ENCODE results near the gene ZBTB21.
A peak's percentile ranks its signal among the peaks of the same experiment; 100 is the strongest.
"Not testable (repeated sequence)": the region's sequence is repeated elsewhere in the genome, so short reads cannot be mapped to it uniquely, and the experiment has no call there.

Gene ZBTB21

DNA sequence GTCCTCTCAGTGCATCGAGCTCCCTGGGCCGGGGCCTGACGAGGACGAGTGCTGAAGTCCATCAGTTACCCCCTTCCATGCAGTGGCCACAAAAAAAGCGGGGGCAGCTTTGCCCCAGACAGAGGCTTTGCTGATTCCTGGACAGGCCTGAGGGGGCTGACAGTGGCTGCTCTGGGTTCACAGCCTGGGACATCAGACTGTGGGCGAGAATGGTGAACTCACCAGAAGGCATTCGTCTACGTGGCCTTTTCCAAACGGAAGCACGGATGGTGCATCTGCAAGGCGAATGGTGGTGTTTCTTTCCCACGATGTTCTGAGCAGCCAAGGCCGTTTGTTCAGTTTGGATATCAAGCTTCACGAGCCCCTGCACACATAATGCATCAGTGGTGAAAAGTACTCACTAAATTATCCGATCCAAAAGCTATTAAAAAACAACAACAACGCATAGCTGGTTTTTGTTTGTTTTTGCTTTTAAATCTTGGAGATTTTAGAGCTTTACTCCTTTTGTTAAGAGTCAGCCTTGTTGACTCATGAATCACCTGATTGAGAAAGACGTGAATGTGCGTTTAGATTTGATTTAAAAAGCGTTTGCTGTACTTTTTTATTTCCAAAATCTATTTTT, 6.3 kb upstream of the ZBTB21 start:
- no peak for DNase-seq

DNA sequence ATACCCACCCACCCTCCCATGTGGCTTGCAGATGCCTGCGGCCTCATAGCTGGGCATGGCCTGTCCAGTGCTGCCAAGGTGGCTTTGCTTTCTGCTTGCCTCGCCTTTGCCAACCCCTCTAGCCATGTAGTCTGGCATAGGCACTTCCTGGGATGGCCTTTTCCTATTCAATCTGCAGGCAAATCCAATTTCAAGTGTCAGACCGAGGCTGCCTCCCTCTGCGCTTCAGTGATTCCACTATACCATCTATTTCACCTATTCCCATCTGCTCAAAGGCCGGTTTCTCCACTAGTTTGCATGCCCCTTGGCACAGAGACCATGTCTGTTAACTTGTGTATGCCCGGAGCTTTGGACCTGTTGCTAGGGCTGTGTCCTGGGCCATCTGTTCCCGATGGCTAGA, 3.8 kb upstream of the ZBTB21 start:
- no peak for DNase-seq

DNA sequence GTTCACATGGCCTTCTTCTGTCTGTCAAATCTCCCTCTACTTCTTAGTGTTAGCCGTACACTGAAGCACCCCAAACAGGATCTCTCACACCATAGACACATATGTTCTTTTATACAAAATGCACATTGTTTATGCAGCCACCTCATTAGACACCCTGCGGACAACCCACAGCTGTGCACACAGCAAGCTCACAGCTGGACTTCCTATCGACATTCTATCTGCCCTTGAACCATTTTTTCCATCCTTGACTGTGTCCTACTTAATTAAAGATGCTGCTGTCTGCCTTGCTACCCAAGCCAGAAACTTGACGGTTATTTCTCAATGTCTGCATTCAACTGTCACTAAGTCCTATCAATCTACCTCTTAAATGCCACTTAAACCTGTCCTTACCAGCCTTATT, 3.2 kb upstream of the ZBTB21 start:
- DNase-seq = no peak

DNA sequence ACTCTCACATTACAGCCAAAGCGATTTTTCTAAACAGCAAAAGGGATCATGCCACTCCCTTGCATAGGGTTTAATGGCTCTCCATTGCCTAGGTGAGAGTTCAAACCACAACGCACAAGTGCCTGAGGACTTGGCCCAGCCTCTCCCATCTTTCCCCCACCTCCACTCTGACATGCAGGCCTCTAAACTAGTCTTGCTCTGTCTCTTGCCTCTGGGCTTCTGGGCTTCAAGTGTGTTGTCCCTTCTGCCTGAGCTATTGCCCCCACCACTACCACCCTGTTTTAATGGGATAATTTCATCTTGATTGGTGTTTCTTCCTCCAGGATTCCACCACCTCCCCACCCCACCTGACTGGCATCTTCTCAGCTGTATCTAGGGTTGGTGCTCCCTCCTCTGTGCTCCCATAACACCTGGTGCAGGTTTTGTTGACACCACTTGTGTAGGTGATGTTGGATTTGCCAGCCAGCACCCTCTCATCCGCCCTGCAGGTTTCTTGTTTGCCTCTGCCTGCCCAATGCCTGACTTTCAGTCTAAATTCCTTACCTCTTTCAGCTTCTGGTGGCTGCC, 2.7 kb upstream of the ZBTB21 start:
- DNase-seq = no peak

DNA sequence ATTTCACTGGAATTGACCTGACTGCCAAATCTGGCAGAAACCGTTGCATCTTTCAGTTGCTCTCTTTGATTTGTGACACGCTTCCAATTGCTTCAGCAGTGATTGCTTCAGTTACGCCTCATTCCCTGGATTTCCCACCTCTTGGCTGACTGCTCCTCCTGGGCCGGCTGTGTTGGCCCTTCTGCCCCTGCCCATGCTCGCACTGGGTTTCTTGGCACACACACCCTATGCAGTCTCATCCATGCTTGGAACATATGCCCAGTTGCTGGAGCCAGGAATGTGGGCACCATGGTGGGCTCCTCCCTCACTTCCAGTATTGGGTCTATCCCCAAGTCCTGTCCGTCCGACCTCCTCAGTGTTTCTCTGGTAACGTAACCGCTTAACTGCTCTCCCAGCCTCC, 2.2 kb upstream of the ZBTB21 start:
- no peak for DNase-seq

DNA sequence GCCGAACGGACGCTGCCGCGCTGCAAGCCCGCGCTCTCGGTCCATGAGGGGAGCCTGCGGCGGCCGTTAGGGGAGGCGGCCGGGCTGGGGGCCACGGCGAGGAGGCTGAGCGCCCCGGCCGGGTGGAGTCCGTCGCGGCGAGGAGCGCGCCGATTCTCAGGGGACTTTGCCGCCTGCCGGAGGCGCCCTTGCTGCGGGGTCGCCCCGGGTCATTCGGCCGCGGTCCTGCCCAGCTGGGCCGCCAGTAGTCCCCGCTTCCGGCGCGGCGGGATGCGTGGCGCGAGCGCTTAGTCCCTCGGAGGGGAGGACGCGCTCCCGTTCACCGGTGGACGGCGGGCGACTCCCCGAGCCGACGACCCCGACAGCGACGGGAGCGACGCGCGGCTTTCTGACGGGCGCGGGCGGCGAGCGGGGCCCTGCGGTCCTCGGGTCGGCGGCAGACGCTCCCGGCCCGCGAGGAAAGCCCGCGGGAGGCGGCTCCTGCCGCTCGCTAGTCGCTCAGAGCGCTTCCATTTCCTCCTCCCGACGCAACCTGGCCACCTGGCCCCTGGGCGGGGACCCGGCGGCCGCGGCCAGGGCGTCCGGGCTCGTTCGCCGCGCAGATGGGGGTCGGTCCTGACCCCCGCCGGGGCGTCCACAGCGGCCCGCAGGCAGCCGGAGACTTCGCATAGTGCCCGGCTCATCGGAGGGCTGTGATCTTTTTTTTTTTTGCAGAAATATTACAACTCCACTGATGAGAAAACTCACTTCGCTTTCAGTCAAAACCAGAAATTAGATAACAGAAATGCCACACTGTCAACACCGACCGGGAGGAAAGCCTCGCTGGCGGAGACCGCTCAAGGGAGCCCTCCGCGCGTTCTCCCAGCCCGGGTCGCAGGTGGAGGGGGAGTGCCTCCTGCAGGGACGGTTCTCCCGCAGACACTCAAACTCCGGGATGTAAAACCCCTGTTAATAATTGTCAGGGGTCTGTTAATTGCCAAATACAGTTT, 641 bp upstream of the ZBTB21 start:
- peak; percentile 52 for DNase-seq

DNA sequence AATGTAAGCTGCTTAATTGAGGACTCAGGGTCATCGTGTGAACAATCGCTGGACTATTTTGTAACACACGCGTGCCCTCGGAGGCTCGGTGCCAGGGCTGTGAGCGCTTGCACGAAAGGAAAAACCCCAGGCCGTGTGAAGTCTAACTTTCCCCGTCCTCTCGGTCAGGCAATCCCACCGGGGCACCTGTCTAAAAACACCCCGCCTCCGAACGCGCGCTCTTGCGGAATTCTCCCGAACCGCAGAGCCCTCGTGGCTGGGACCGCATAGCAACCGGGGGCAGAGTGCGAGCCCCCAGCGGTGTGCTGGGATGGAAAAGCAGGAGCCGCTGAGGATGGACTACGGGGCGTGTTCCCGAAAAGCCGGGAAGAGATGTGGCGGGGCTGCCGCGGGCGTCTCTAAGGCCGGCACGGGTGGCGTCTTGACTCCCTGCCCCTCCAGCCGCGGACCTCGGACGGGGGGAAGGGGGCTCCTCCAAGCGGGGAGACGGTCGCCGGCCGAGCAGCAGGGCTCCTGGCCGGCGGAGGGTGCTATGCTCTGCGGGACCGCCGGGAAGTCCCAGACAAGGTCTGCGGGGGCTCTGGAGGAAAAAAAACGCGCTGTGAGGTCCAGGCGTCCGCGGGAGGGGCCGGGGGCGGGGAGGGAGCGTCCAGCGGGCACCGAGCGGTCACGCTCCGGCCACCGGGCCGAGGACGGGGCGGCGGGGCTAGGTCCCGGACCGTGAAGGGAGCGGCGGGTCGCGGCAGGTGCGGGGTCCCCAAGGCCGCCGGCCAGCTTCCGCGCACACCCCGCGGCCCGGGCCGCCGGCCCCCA, 936 bp downstream of the ZBTB21 start:
- DNase-seq = peak; percentile 81

DNA sequence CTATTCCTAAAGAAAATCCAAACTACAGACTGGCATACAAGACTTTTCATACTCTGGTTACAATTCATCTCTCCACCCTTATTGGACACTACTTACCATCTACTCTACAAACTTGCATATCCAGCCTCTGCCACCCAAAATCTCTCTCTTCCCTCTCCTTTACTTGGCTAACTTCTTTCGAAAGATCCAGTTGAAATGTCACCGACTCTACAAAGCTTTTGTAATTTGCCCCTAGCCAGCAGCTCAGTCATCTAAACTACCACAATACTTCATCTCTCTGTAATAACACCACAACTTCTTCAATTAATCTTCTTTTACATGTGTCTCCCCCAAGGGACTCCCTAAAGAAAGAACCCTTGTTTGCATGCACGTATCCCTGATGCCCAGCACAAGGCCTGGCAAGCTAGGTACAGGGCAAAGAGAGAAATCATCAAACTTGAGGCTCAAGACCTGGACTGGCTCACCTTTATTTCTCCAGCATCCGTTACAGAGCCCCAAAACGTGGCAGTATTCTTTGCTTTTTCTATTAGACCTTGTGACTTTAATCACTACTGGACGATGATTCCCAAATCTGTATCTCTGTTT, 2.7 kb downstream of the ZBTB21 start:
- DNase-seq = no peak

DNA sequence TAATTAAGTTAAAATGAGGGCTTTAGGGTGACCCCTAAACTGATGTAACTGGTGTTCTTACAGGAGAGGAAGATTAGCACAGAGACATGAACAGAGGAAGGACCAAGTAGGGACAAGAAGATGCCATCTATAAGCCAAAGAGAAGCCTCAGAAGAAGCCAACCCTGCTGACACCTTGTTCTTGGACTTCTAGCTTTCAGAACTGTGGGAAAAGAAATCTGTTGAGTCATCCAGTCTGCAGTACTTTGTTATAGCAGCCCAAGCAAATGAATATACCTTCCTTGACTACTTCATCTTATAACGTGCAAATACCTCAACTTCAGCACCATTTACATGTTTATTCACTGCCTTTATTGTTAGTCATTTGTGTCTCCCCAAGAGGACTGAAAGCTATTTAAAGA, 3.4 kb downstream of the ZBTB21 start:
- no peak for DNase-seq

DNA sequence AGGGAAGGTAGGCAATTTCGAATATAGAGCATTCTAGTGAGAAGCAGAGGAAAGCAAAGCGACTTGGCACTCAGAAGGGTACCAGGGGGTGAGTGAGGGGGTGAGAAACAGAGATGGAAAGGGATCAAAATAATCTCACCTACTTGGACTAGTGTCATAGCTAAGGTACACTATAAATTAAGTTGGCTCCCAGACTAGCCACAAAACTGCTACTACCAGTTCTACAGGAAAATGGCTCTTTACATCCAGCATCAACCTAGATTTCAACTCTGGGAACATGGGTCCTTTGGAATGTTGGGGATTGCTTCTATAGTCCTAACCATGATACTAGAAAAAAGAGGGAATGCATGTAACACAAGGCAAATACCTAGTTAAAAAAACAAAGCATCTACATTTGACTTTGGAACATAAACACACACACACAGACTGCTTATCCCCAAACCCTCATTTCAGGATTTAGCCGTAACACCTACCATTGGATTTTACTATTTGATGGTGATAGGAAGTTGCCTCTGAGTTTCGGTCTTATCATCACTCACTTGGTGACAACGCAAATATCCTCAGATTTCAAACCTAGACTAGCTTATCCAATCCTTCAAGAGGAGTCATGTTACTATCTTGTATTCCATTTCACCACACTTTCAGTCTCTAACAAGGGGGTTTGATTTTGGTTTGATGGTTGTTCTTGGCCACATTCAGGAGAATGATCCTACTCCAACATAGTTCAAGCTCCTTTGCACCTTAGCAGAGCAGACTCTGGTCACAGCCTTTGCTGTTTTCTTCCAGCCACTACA, 5.6 kb downstream of the ZBTB21 start:
- DNase-seq = no peak

DNA sequence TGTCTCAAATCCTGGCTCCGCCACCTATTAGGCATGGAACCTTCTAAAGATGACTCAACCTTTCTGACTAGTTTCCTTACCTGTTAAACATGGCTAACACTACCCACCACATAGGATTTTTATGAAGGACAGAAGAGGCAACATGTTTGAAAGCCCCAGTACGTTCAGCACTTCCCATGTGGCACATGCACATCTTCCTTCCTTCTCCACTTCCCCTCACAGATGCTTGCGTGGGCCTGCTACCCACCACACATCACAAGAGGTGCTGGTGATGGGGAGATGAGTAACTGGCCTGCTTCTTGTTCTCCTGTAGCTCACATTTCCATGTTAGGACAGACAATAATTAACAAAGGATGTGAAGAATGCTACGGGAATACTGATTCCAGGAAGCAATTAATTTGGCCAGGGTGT, 7.1 kb downstream of the ZBTB21 start:
- peak; percentile 58 for DNase-seq

DNA sequence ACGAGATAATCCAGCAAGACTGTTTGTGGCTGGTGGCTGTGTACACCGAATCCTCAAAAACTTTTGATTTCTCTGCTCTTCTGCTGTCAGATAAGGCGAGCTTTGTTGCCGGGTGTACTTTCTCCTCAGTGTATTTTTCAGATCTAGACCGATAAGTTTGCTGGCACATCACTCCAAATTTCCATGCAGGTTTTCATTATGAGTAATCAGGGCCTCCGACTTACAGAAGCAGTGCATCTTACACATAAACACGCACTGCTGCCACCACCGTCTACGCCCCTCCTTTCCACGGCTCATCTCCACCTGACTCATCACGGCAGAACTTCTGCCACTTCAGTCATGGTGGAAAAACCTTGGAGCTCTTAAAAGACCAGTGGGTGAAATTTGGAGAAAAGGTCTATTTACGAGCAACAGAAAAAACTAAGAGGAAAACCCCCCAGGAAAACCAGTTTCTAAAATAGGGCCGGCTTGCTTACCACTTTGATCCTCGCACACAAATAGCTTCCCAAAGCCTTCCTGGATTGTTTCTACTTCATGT, 7.7 kb downstream of the ZBTB21 start:
- DNase-seq = peak; percentile 88

DNA sequence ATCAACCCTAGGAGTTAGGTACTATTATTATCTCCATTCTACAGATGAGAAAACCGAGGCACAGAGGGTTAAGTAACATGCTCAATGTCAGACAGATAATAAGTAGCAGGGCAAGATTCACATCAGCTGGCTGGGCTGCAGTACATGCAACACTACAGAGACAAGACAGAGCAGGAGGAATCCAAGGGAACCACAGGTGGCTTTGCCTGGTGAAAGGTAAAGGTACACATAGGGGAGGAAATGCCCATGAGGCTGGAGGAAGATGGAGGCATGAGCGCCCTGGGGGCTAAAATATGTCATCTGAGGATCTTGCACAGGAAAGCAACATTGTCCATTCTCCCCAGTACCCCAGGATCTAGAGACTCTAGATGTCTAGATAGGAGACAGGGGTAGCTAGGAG, 8.4 kb downstream of the ZBTB21 start:
- no peak for DNase-seq

DNA sequence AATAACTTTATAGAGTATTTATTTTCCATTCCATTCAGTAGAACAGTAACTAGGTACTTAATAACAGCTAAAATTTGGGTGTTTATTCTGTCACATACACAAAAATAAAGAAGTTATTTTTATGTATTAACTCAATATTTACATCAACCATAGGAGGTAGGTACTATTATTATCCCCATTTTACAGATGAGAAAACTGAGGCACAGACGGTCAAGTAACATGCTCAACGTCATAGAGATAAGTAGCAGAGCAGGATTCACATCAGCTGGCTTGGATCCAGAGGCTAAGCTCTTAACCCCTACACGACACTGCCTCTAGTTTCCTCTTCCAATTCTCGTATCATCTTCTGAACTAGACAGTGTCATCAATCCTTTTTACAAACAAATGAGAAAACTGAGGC, 9.3 kb downstream of the ZBTB21 start:
- no peak for DNase-seq

DNA sequence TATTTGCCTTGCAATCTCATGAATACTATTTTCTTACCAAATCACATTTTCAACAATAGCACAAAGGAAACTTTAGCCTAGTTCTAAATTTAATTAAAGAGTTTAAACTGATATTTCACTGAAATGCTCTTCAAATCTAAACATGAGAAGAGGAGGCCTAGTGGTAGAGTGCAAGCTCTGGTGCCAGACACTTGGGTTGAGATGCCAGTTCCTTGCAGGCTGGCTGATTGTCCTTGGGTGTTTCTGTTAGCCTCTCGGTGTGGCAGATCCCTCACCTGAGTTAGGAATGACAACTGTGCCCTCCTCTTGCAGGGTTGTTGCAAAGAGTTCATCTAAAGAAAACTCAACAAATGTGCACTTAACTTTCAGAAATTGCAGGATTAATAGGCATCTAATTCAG, 12.5 kb downstream of the ZBTB21 start:
- DNase-seq = no peak

DNA sequence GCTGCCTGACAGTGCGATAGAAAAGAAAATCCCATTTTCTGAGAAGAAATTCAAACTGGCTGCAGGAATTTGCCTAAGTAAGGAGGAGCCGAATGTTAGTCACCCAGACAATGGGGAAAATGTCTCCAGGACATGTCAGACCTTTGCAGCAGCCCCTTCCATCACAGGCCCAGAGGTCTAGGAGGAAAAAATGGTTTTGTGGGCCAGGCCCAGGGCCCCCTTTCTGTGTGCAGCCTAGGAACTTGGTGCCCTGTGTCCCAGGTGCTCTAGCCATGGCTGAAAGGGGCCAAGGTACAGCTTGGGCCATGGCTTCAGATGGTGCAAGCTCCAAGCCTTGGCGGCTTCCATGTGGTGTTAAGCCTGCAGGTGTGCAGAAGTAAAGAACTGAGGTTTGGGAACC, 14.6 kb downstream of the ZBTB21 start:
- DNase-seq = no peak

DNA sequence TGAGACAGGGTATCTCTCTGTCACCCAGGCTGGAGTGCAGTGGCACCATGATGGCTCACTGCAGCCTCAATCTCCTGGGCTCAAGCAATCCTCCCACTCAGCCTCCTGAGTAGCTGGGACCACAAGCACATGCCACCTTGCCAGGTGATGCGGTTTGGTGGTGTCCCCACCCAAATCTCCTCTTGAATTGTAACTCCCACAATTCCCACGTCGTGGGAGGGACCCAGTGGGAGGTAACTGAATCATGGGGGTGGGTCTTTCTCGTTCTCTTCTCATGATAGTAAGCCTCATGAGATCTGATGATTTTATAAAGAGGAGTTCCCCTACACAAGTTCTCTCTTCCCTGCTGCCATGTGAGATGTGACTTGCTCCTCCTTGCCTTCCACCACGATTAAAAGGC, 15.5 kb downstream of the ZBTB21 start:
- not testable (repeated sequence) for DNase-seq

DNA sequence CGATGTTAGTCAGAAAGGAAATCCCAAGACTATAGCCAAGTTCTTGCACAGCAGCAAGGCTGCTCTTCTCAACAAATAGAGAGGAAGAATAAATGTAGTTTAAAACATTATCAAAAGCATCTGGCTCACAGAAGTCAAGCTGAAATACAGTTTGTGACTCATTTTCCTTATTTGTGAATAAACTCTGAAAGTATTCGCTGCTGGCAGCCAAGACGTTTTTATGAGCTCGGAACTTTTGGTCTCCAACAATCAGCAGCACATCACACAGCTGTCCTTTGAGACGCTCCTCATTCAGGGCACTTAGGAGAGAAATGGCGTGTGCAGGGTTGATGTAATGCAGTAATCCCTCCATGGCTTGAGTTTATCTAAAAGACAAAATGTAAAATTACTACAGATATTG, 16.4 kb downstream of the ZBTB21 start:
- no peak for DNase-seq

DNA sequence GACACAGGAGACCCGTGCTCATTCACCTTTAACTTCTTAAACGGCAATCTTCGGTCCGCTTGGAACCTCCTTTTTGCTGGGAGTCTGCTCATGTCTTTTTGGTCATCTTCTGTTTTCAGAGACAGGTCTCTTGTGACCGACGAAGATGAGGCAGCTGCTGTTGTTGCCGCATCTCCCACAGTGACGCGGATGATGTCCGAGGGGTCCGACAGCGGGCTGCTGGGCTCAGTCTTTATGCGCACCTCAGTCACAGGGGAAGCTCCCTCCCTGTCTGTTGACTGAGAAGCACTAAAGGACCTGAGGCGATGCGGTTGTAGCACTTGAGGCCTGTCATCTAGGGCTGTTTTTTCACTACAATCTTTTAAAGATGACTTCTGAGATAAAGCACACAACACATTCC, 17.6 kb downstream of the ZBTB21 start:
- no peak for DNase-seq

DNA sequence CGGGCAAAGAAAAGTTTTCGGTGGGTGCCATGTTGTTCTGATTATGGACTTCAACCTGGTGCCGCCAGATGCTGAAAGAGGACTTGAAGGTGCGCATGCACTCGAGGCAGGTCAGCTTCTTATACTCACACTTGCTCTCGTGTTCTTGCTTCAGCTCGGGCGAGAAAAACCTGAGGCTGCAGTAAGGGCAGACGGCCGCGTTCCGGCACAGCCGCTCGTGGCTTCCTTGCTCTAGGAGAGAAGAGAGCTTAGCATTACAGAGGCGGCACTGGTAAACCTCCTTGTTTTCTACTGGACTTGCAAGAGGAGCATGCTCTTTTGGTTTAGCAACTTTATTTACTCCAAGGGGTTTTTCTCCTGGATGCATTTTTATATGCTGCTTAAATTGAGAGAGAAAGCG, 18.5 kb downstream of the ZBTB21 start:
- DNase-seq = no peak

DNA sequence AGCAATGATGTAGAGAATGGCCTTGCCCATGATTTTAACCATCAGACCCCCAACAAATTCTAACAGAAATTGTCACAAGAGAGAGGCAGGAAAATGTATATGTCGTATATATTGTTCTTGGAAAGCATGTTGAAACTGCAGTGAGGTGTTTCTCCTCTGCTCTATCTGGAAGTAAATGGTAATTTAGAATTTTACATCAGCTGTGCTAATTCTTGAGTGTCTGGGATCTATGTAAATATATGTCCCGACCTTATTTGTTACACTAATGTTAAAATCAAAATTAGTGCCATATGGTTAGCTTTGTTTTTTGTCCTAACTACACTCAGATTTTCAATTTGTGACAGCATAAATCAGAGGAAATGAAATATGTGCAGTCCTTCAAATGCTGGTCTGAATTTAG, 20.5 kb downstream of the ZBTB21 start:
- no peak for DNase-seq

DNA sequence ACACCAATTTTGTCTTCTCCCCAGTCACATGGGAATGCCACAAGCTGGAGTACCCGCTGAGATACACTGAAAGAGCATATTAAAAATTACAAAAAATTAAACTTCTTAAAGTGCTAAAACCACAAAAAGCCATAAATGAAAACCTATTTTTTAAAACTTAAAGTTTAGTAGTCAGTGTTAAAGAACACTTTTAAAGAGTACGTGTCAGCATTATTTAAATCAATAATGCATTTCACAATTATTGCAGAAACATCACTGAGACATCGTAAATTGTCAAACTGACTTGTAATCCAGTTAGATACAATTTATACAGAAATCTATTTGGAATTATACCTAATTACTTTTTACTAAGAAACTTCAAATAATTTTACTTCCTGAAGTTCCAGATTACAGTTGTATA, 22.9 kb downstream of the ZBTB21 start:
- DNase-seq = no peak

All from stimulated activated CD4-positive, alpha-beta T cell treated with anti-CD3 and anti-CD28 coated beads, Interleukin-15, amount 100 ng/mL, for 24 hours (primary cell).